Endothelial cell (in vitro differentiated cells): ENCODE results near the gene TRAM1L1. TPM values are rescaled to one million over a fixed set of nuclear protein-coding genes. Genes with fewer than 3 reads are reported as not detected.

Experiments used
- DNase-seq: peaks from one replicate; pipeline ENCODE4 v3.0.0; 2021; ENCODE audit warnings: low spot score
- H3K27ac Mint-ChIP-seq: one replicate; pipeline ENCODE4 v1.8.0; 2021; ENCODE audit warnings: mixed read lengths, inconsistent platforms; ENCODE audit not compliant: unreplicated experiment
- H3K27me3 Mint-ChIP-seq: one replicate; pipeline ENCODE4 v1.8.0; 2021; ENCODE audit warnings: mild to moderate bottlenecking, moderate library complexity, mixed read lengths, inconsistent platforms; ENCODE audit not compliant: unreplicated experiment
- H3K36me3 Mint-ChIP-seq: one replicate; pipeline ENCODE4 v1.8.0; 2021; ENCODE audit warnings: mild to moderate bottlenecking, low read depth, mixed read lengths, inconsistent platforms; ENCODE audit not compliant: unreplicated experiment
- H3K4me1 Mint-ChIP-seq: one replicate; pipeline ENCODE4 v1.8.0; 2021; ENCODE audit warnings: mild to moderate bottlenecking, mixed read lengths, inconsistent platforms; ENCODE audit not compliant: unreplicated experiment
- H3K4me3 Mint-ChIP-seq: one replicate; pipeline ENCODE4 v1.8.0; 2021; ENCODE audit warnings: mild to moderate bottlenecking, mixed read lengths, inconsistent platforms; ENCODE audit not compliant: unreplicated experiment
- H3K9me3 Mint-ChIP-seq: one replicate; pipeline ENCODE4 v1.8.0; 2021; ENCODE audit warnings: mixed read lengths, inconsistent platforms; ENCODE audit not compliant: unreplicated experiment
- total RNA-seq: library from RNA; stranded (reverse); fragmentation: NEBNext Ultra II Directional; extraction: Animal tissue kit (Norgen Biotek cat#: 25700); gene quantifications from one replicate; pipeline ENCODE4 v1.2.1, GENCODE V29; 2021; ENCODE audit not compliant: unreplicated experiment
- TF ChIP-seq, protein P1 (sequence below): fragments of 200-600 bp; sonication (generic); IDR thresholded peaks from one replicate; pipeline ENCODE4 v1.5.0; 2021; ENCODE audit warnings: antibody characterized with exemption; ENCODE audit not compliant: unreplicated experiment

Gene TRAM1L1
- total RNA-seq, 1 donor from 2014 or later, result 1.8 TPM

DNA sequence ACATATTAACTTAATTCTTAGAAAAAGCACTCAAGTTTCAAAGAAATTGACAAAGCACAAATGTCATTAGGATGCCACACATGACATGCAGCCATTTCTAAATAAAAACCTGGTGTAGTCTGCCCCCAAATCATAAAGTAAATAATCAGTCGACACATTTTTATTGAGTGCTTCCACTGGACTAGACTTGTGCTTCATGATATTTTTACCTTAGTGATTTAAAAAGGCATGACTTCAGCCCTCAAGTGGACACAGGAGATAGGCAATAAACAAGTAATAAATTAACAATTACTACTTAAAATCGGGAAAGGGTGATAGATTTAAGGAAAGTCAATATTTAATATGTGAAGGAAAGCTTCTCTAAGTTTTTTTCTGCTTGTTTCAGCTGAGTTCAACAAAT is 7.6 kb downstream of the TRAM1L1 start:
- Mint-ChIP-seq H3K4me1 (no peaks in the 10 kb centered on the region), H3K36me3 (no peaks in the 10 kb centered on the region), H3K4me3 (no peak overlapping the region), H3K9me3 (no peaks in the 10 kb centered on the region), H3K27ac (no peak overlapping the region), H3K27me3 (no peaks in the 10 kb centered on the region)
- TF ChIP-seq, protein P1, sequence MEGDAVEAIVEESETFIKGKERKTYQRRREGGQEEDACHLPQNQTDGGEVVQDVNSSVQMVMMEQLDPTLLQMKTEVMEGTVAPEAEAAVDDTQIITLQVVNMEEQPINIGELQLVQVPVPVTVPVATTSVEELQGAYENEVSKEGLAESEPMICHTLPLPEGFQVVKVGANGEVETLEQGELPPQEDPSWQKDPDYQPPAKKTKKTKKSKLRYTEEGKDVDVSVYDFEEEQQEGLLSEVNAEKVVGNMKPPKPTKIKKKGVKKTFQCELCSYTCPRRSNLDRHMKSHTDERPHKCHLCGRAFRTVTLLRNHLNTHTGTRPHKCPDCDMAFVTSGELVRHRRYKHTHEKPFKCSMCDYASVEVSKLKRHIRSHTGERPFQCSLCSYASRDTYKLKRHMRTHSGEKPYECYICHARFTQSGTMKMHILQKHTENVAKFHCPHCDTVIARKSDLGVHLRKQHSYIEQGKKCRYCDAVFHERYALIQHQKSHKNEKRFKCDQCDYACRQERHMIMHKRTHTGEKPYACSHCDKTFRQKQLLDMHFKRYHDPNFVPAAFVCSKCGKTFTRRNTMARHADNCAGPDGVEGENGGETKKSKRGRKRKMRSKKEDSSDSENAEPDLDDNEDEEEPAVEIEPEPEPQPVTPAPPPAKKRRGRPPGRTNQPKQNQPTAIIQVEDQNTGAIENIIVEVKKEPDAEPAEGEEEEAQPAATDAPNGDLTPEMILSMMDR, result no peak
- DNase-seq, result no peak

DNA sequence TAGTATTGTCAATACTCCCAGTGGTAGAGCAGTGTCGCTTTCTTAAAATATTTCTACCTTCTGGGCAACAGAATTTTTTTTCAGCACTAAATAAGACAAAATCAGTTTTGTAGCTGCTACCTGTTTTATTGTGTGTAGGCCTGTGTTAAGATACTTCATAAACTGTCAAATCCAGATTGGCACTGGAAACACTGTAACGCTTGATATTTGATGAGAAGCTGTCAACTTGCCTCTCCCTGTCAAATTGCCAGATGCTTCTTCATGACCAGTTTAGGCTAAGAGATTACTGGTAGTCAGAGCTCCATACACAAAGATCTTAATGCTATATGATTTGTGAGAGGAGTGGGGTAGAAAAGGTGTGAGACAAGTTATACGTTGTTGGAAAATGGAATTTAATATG is 17.3 kb downstream of the TRAM1L1 start:
- no peak overlapping the region for H3K4me3 Mint-ChIP-seq
- no peak for DNase-seq
- no peaks in the 10 kb centered on the region for H3K36me3 Mint-ChIP-seq
- no peaks in the 10 kb centered on the region for H3K9me3 Mint-ChIP-seq
- no peaks in the 10 kb centered on the region for H3K4me1 Mint-ChIP-seq
- H3K27me3 Mint-ChIP-seq, result no peaks in the 10 kb centered on the region
- TF ChIP-seq, protein P1, result no peak
- H3K27ac Mint-ChIP-seq, result no peak overlapping the region

DNA sequence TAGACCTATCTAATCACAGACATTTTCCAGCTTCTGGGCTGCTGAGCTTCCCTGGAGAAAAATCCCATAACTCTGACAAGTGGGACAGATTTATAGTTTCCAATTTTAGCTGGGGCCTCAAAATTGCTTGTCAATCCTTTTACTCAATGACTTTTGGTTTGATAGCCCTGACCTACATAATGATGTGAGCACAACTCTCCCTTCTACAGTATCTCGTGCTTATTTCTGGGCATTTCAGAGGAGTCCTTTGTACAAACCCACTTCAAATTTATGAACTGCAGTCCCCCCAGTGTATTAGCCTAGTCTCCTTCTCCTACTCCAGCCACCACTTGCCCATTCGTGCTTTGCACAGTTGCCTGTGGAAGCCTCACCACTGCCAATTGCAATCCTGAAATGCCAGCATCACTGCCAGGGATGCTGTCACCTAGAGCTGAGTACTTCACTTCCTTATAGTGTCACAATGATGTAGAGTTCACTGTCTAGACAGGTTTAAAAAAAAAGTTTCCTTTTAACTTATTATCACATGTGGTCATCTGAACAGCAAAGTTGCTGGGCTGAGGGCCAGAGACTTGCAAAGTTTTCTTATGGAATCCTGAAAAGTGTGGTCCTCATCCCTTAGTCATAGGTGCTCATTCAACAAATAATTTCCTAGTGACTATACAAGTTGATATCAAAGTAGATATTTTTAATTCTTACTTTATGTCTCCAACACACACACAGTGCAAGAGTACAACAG is 21.2 kb downstream of the TRAM1L1 start:
- TF ChIP-seq, protein P1, result no peak
- H3K27me3 Mint-ChIP-seq, result no peaks in the 10 kb centered on the region
- no peak for DNase-seq
- H3K9me3 Mint-ChIP-seq, result no peaks in the 10 kb centered on the region
- no peaks in the 10 kb centered on the region for H3K36me3 Mint-ChIP-seq
- H3K4me1 Mint-ChIP-seq, result no peaks in the 10 kb centered on the region
- H3K4me3 Mint-ChIP-seq, result no peak overlapping the region
- no peak overlapping the region for H3K27ac Mint-ChIP-seq

DNA sequence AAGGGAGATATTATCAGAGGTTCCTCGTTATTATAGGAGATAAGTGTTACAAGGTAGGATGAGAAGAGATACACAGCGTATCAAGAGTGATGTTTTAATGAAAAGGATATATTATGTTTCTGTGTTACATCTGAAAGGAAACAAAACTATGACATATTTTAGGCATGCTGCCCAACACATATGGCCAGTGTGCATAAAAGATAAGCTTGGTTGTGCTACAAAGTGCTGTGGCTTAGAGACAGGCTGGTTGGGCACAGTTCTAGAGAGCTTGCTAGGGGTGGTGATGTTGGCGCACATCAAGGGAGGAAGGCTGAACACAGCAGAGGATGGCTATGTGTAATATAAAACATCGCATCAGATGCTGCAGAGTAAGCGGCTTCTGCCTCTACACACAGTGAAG is 42.4 kb downstream of the TRAM1L1 start:
- DNase-seq, result no peak
- no peaks in the 10 kb centered on the region for H3K36me3 Mint-ChIP-seq
- no peaks in the 10 kb centered on the region for H3K4me1 Mint-ChIP-seq
- H3K9me3 Mint-ChIP-seq, result no peaks in the 10 kb centered on the region
- H3K4me3 Mint-ChIP-seq, result no peak overlapping the region
- no peaks in the 10 kb centered on the region for H3K27me3 Mint-ChIP-seq
- TF ChIP-seq, protein P1, result no peak
- H3K27ac Mint-ChIP-seq, result no peak overlapping the region
